K562 (cell line): ENCODE data around the gene GMDS. TPM values are rescaled to one million over a fixed set of nuclear protein-coding genes. Genes with fewer than 3 reads are reported as not detected.

Experiments
- DIDO1 ChIP-seq: fragments of 450-650 bp; IDR thresholded peaks from 2 replicates; pipeline ENCODE4 v1.6.1; 2016; ENCODE audit warnings: low read depth, missing biosample characterization, missing genetic modification characterization
- DPF2 ChIP-seq: fragments of 450-650 bp; IDR thresholded peaks from 2 replicates; pipeline ENCODE4 v1.6.1; 2016
- HDAC6 ChIP-seq: IDR thresholded peaks from 2 replicates; pipeline ENCODE4 v1.6.1; 2012; ENCODE audit warnings: low read depth, mild to moderate bottlenecking, control low read depth, inconsistent platforms, low read length, moderate library complexity
- RFX7 ChIP-seq: fragments of 250-450 bp; sonication (Bioruptor Pico); IDR thresholded peaks from 2 replicates; pipeline ENCODE4 v1.5.1; 2021; ENCODE audit warnings: mild to moderate bottlenecking
- SMARCA5 ChIP-seq: fragments of 450-650 bp; IDR thresholded peaks from 2 replicates; pipeline ENCODE4 v1.6.1; 2016
- STAT5A ChIP-seq: IDR thresholded peaks from 2 replicates; pipeline ENCODE4 v1.6.1; 2012; ENCODE audit warnings: low read length, inconsistent platforms, borderline replicate concordance
- TEAD4 ChIP-seq, 2 experiments: sonication (generic) in 1 of 2; formaldehyde crosslinking in 1 of 2; IDR thresholded peaks; 2 replicates each; pipeline versions ENCODE4 v1.6.1 to v1.8.0; 2012 to 2022; ENCODE audit warnings: borderline replicate concordance in 1 of 2, inconsistent platforms in 1 of 2, low read length in 1 of 2, mild to moderate bottlenecking in 1 of 2, missing genetic modification reagents in 1 of 2
- ZNF384 ChIP-seq: IDR thresholded peaks from 2 replicates; pipeline ENCODE4 v1.6.1; 2012; ENCODE audit warnings: low read depth, low read length, improper control_type of control experiment
- ZNF780A ChIP-seq: fragments of 250-450 bp; sonication (Bioruptor Pico); IDR thresholded peaks from 2 replicates; pipeline ENCODE4 v1.5.0; 2021; ENCODE audit warnings: mild to moderate bottlenecking
- polyA plus RNA-seq, 8 experiments: library from polyadenylated mRNA; depleted of rRNA in 4 of 8; stranded (reverse) in 5 of 8; unstranded in 3 of 8; fragments of >200 nt; fragmentation: Nextera tagmentation in 2 of 8; fragmentation: Illumina TruSeq in 1 of 8; extraction: Ambion mirVana in 2 of 8; extraction: Trizol in 1 of 8; gene quantifications; 2 replicates each; pipeline versions ENCODE4 v1.2.1 to v1.2.3, GENCODE V29; 2011 to 2014; ENCODE audit warnings: inconsistent platforms in 1 of 8, missing spikeins in 1 of 8
- total RNA-seq, 7 experiments: library from RNA; depleted of rRNA in 6 of 7; stranded (reverse); fragments of >200 nt in 6 of 7; fragmentation: Illumina TruSeq in 2 of 7; extraction: Trizol in 2 of 7; gene quantifications; 2 replicates each; pipeline versions ENCODE4 v1.2.1 to v1.2.3, GENCODE V29; 2011 to 2021; ENCODE audit warnings: low replicate concordance in 1 of 7
- TF ChIP-seq, protein P1 (sequence below): IDR thresholded peaks from 2 replicates; pipeline ENCODE4 v1.6.1; 2011; ENCODE audit not compliant: insufficient read length; ENCODE audit errors: extremely low read depth
- TF ChIP-seq, protein P2 (sequence below): fragments of 250-450 bp; sonication (Bioruptor Pico); IDR thresholded peaks from 2 replicates; pipeline ENCODE4 v1.4.0; 2020; ENCODE audit warnings: mild to moderate bottlenecking, moderate library complexity, borderline replicate concordance
- TF ChIP-seq, protein P3 (sequence below), 2 experiments: fragments of 450-650 bp; IDR thresholded peaks; 2 replicates each; pipeline ENCODE4 v1.6.1; 2016; ENCODE audit warnings: mild to moderate bottlenecking in 2 of 2, borderline replicate concordance in 1 of 2, low read depth in 1 of 2, moderate library complexity in 1 of 2

GMDS gene
- total and polyA plus RNA-seq, 9 of the 15 experiments (the other 6 are each of a cell fraction or from before 2014, with no cell fraction given), result 0.48 to 31.8 (median 13.4) TPM

DNA sequence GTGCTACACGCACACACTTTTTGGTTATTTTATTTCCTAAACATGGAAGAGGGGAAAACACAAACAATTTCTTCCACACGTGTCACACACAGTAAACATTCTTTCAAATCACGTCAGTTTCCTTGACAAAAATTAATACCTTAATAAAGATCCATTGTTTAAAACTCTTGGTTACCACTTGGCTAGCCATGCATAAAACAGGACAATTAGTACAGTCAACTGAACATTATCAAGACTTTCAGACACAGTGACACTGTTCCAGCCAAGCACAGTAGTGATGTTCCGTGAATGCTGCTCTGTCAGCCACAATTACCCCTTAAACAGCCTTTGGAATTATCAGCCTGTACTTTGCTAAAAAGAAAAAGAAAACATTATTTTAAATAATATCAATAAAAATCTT is 50.8 kb downstream of the GMDS start (continued):
- TF ChIP-seq, protein P1, sequence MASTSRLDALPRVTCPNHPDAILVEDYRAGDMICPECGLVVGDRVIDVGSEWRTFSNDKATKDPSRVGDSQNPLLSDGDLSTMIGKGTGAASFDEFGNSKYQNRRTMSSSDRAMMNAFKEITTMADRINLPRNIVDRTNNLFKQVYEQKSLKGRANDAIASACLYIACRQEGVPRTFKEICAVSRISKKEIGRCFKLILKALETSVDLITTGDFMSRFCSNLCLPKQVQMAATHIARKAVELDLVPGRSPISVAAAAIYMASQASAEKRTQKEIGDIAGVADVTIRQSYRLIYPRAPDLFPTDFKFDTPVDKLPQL, result no peak
- TF ChIP-seq, protein P2, sequence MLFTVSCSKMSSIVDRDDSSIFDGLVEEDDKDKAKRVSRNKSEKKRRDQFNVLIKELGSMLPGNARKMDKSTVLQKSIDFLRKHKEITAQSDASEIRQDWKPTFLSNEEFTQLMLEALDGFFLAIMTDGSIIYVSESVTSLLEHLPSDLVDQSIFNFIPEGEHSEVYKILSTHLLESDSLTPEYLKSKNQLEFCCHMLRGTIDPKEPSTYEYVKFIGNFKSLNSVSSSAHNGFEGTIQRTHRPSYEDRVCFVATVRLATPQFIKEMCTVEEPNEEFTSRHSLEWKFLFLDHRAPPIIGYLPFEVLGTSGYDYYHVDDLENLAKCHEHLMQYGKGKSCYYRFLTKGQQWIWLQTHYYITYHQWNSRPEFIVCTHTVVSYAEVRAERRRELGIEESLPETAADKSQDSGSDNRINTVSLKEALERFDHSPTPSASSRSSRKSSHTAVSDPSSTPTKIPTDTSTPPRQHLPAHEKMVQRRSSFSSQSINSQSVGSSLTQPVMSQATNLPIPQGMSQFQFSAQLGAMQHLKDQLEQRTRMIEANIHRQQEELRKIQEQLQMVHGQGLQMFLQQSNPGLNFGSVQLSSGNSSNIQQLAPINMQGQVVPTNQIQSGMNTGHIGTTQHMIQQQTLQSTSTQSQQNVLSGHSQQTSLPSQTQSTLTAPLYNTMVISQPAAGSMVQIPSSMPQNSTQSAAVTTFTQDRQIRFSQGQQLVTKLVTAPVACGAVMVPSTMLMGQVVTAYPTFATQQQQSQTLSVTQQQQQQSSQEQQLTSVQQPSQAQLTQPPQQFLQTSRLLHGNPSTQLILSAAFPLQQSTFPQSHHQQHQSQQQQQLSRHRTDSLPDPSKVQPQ (CRISPR knock-in tag), result no peak
- TF ChIP-seq TEAD4 (IDR thresholded peaks at IDR 0.05; ENCODE audit: low read length) (no peak), TEAD4 (CRISPR knock-in tag; IDR thresholded peaks at IDR 0.05; ENCODE audit: borderline replicate concordance) (no peak), DPF2 (no peak), ZNF384 (no peak), DIDO1 (tag) (no peak), ZNF780A (CRISPR knock-in tag) (no peak), SMARCA5 (no peak), RFX7 (CRISPR knock-in tag) (no peak), STAT5A (no peak), HDAC6 (no peak)
- TF ChIP-seq, protein P3, sequence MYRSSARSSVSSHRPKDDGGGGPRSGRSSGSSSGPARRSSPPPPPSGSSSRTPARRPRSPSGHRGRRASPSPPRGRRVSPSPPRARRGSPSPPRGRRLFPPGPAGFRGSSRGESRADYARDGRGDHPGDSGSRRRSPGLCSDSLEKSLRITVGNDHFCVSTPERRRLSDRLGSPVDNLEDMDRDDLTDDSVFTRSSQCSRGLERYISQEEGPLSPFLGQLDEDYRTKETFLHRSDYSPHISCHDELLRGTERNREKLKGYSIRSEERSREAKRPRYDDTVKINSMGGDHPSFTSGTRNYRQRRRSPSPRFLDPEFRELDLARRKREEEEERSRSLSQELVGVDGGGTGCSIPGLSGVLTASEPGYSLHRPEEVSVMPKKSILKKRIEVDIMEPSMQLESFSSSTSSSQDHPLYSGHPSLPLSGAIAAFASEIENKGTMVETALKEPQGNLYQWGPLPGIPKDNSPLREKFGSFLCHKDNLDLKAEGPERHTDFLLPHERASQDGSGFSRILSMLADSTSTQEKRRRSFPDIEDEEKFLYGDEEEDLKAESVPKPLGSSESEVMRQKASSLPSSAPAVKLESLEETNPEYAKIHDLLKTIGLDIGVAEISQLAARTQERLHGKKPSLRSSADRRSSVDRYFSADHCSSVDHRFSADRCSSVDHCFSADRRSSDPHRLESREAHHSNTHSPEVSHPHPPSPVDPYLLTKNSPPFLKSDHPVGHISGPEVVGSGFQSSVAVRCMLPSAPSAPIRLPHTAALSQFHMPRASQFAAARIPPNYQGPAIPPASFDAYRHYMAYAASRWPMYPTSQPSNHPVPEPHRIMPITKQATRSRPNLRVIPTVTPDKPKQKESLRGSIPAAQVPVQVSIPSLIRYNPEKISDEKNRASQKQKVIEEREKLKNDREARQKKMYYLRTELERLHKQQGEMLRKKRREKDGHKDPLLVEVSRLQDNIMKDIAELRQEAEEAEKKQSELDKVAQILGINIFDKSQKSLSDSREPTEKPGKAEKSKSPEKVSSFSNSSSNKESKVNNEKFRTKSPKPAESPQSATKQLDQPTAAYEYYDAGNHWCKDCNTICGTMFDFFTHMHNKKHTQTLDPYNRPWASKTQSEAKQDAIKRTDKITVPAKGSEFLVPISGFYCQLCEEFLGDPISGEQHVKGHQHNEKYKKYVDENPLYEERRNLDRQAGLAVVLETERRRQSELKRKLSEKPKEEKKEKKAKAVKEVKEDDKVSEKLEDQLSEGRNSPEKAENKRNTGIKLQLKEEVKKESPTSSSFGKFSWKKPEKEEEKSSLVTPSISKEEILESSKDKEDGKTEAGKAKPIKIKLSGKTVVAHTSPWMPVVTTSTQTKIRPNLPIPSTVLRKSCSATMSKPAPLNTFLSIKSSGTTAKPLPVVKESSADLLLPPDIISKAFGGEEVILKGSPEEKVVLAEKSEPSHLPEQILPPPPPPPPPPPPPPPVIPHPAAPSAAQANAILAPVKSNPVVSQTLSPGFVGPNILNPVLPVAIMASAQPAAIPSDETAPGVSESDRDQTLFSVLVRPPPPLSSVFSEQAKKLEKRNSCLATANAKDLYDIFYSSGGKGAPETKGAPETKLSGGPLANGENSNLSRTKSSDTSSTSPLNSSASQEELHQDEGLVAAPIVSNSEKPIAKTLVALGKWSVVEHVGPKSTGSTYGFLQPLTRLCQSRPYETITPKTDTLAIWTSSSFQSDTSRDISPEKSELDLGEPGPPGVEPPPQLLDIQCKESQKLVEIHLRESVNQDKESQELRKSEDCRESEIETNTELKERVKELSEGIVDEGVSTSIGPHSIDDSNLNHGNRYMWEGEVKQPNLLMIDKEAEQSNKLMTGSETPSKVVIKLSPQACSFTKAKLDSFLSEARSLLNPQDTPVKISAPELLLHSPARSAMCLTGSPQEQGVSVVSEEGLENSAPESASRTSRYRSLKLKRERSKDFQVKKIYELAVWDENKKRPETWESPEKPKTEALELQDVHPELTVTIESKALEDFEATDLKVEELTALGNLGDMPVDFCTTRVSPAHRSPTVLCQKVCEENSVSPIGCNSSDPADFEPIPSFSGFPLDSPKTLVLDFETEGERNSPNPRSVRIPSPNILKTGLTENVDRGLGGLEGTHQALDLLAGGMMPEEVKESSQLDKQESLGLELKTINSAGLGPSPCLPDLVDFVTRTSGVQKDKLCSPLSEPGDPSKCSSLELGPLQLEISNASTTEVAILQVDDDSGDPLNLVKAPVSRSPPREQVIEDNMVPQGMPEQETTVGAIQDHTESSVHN (IDR thresholded peaks at IDR 0.05; ENCODE audit: borderline replicate concordance in 1 of 2, low read depth in 1 of 2), result no peak
